ENCODE results near the gene NRXN3. TPM values are rescaled to one million over a fixed set of nuclear protein-coding genes. Genes with fewer than 3 reads are reported as not detected.

The NRXN3 gene
- total RNA-seq, 1 donor from 2014 or later: 6.7 TPM

DNA sequence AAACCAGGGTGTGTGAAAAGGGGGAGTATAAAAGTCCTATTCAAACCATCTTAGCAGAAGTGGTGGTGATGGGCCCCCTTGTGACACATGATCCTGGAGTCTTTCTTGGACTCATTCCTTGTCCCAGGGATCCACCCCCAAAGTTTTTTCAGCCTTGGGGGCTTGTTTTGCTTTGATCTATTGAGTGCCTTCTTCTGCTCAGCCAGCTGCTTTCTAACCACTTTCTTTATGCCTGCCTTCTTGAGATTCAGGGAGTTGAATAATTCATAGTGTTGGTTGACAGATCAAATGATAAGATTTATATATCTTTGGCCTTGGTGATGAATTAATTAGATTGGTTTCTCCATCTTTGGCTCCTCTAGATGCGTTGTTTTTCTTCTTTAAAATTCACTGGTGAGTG is 1114.4 kb downstream of the NRXN3 start:
- no peak for DNase-seq (ENCODE audit: low spot score)

GRCh38 chr14:79285263-79285662 is 1115.1 kb downstream of the NRXN3 start:
- no peak for DNase-seq (ENCODE audit: low spot score)

GRCh38 chr14:79287976-79288375 is 1117.8 kb downstream of the NRXN3 start:
- no peak for DNase-seq (ENCODE audit: low spot score)

- no peak for DNase-seq (ENCODE audit: low spot score)
These were observed 1123.5 kb downstream of the NRXN3 start for GRCh38 chr14:79293482-79294177.

- no peak for DNase-seq (ENCODE audit: low spot score)
These were observed 1124.3 kb downstream of the NRXN3 start for GRCh38 chr14:79294499-79294898.

DNA sequence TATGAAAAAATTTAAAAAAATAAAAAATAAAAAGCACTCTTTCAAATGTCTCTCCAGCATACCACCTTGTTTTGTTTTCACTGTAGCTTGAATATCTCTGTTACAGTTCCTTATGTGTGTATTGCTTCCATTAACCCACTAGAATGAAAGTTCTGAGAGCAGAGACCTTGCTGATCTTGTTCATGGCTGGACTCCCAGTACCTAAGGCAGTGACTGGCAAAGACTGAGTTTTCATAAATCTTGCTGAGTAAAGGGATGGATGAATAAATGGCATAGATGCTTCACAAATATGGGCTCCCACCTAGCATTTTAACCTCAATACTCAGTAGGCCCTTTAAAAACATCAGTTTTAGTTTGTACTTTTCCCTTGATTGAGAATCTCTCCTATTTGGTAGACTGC is 1125.2 kb downstream of the NRXN3 start:
- no peak for DNase-seq (ENCODE audit: low spot score)

DNA sequence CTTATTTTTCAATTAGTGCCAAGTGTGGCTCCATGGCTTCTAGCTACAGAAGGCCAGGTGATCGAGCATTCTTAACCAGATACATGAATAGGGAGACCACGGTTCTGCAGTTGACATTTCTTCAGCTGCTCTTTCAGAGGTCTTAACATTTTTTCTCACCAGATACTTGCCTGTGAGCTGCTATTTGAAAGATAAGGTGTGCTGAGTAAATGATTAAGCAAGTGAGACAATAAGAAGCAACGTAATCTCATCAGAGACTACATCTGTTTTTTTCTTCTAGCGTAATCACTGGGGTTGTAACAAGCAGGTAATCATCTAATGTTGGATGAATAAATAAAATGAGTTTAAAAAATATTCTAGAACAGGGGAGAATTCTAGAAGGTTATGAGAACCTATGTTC is 1128.2 kb downstream of the NRXN3 start:
- DNase-seq (ENCODE audit: low spot score): no peak

- no peak for DNase-seq (ENCODE audit: low spot score)
These were observed 1129.0 kb downstream of the NRXN3 start for GRCh38 chr14:79299162-79299561.

GRCh38 chr14:79304279-79304678 is 1134.1 kb downstream of the NRXN3 start:
- no peak for DNase-seq (ENCODE audit: low spot score)

GRCh38 chr14:79306546-79306945 is 1136.4 kb downstream of the NRXN3 start:
- DNase-seq (ENCODE audit: low spot score): no peak

- DNase-seq (ENCODE audit: low spot score): no peak
These were observed 1148.2 kb downstream of the NRXN3 start for GRCh38 chr14:79318371-79318770.

DNA sequence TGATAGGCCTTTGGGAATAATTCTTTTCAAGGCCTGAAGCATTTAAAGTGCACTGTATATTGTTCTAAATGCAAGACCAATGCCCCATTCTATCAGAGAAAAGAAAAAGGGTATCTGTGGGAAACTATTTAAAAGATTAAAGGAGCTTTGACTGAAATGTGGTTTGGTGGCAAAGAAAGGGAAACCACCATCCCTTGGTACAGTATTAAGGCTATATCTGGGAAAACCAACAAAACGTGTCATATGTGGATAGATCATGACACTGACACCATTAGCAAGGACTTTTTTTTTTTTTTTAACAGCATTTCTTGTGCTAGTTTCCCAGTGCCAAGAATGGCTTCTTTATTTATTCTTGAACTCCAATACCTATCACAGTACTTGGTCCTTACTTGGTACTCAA is 1150.4 kb downstream of the NRXN3 start:
- DNase-seq (ENCODE audit: low spot score): no peak

DNA sequence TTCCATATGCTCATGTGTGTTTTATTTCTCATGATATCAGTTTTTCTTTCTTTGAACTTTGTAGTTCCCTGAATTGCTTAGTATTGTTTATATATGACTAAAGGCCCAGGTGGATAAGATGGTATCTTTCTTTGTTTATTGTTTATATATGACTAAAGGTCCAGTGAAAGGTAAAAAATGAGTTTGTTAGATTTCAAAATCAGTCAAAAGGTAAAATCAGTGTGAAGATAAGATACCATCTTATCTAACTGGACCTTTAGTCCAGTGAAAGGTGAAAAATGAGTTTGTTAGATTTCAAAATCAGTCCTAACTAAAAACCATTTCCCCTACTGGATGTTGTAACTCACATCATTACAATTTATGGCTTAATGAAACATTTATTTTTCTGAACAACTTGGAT is 1150.9 kb downstream of the NRXN3 start:
- no peak for DNase-seq (ENCODE audit: low spot score)

GRCh38 chr14:79325071-79325470 is 1154.9 kb downstream of the NRXN3 start:
- DNase-seq (ENCODE audit: low spot score): no peak

DNA sequence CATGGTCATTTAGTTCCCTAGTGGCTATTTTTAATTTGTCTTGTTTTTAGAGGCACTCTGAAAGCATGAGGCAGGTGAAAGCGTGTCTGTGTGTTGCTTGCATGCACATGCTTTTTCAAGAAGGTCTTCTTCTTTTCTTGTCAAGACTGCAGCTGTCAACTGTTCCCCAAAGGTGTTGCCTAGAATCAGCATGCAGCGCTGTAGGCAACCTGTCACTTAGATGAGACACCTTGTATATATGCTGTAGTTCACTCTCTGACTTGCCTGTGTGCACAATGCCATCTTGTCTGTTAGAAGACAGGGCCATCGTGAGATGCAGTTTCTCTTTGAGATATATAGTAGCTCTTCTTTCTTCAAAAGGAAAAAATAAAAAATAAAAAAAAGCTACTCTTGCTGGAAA is 1155.4 kb downstream of the NRXN3 start:
- no peak for DNase-seq (ENCODE audit: low spot score)

- no peak for DNase-seq (ENCODE audit: low spot score)
These were observed 1158.7 kb downstream of the NRXN3 start for GRCh38 chr14:79328863-79329262.

DNA sequence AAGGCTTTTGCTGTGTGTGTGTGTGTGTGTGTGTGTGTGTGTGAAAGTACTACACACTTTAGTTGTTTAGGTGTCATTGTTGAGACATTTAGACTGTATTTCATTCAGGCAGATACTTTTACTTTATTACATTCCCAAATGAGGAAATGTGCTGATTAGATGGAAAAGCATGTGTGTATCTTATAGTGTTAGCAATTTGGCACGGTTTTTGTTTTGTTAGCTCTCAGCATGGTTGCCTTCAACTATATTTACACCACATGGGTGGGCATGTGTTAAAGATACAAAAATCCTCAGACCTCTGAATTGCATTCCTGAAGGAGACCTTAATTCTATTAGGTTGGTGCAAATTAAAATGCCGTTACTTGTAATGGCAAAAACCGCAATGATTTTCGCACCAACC is 1161.7 kb downstream of the NRXN3 start:
- no peak for DNase-seq (ENCODE audit: low spot score)

DNA sequence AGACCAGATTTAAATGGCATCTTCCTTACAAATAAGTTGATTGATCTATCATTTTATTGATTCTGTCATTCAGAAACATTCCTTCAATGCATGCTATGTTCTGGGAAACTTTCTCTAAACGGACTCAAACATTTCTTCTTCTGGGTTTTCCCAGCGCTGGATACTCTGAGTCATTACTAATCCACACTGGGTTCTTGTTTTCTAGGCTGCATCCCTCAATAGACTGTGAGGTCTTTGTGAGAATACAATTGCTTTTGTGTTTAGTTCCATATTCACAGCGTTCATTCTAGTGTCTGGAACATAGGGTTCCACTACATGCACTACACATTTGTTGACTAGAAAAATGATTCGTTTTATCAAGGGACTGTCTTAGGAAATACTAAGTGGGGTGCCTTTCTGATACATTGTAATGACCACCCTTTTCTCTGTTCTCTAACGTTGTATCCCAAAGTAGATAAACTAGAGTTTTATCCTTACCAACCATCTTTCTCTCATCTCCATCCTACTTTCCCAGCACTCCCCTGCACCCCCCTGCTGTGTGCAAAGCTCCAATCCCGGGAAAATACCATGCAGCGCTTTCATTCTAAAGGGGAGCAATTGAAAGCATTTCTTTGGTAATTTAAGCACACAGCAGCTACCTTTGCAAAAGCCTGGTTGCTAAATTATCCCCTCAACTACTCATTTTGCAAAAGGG is 1162.5 kb downstream of the NRXN3 start:
- DNase-seq (ENCODE audit: low spot score): no peak

DNA sequence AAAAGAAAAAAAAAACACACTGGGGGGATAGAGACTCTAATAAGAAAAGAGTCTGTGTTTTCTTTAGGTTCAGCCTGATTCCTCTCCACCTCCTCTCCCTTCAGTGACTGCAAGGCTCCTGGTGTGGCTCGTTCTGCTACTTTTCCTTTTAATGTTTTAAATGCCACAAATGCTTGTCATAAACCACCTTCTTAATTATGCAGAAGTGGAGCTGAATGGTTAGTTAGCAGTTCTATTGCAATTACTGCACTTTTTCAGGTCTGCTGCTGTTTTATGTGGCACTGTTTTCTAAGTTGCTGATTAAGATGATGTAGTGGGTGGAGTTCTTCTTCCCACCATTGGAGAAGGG is 1163.0 kb downstream of the NRXN3 start:
- no peak for DNase-seq (ENCODE audit: low spot score)

- no peak for DNase-seq (ENCODE audit: low spot score)
These were observed 1164.1 kb downstream of the NRXN3 start for GRCh38 chr14:79334272-79334671.

- DNase-seq (ENCODE audit: low spot score): no peak
These were observed 1167.6 kb downstream of the NRXN3 start for GRCh38 chr14:79337761-79338160.

DNA sequence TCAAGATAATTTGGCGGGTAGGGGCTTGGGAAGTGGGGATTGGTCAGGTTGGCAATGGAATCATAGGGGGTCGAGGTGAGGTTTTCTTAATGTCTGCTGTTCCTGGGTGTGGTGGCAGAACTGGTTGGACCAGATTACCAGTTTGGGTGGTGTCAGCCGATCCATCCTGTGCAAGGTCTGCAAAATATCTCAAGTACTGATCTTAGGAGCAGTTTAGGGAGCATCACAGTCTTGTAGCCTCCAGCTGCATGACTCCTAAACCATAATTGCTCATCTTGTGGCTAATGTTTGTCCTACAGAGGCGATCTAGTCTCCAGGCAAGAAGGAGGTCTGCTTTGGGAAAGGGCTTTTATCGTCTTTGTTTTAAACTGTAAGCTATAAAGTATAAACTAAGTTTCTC is 1172.8 kb downstream of the NRXN3 start:
- DNase-seq (ENCODE audit: low spot score): no peak

- no peak for DNase-seq (ENCODE audit: low spot score)
These were observed 1180.8 kb downstream of the NRXN3 start for GRCh38 chr14:79351011-79351410.
